Endothelial cell of umbilical vein (primary cell): ENCODE data around the gene DIDO1.
"Not testable (repeated sequence)": the region's sequence is repeated elsewhere in the genome, so short reads cannot be mapped to it uniquely, and the experiment has no call there.

Source experiments
- EZH2 ChIP-seq: IDR thresholded peaks from 2 replicates; pipeline ENCODE4 v1.6.1; 2012; ENCODE audit warnings: borderline replicate concordance, low read depth, mild to moderate bottlenecking, moderate library complexity, low read length, inconsistent platforms; ENCODE audit not compliant: severe bottlenecking
- FOS ChIP-seq: IDR thresholded peaks from 2 replicates; pipeline ENCODE4 v1.6.1; 2011; ENCODE audit warnings: mild to moderate bottlenecking, low read length, moderate library complexity, borderline replicate concordance; ENCODE audit not compliant: insufficient read depth
- MYC ChIP-seq: IDR thresholded peaks from one replicate; pipeline ENCODE4 v1.6.1; 2011; ENCODE audit warnings: mild to moderate bottlenecking, low read depth, low read length
- POLR2A ChIP-seq: IDR thresholded peaks from 2 replicates; pipeline ENCODE4 v1.6.1; 2012; ENCODE audit warnings: low read depth, mild to moderate bottlenecking, control low read depth, low read length
- POLR2AphosphoS5 ChIP-seq: IDR thresholded peaks from 2 replicates; pipeline ENCODE4 v1.6.1; 2012; ENCODE audit warnings: low read depth, mild to moderate bottlenecking, control low read depth, low read length, moderate library complexity; ENCODE audit not compliant: insufficient read depth
- TF ChIP-seq, protein P1 (sequence below), 2 donors: IDR thresholded peaks; 1 replicate in 1 of 2; 2 replicates in 1 of 2; pipeline ENCODE4 v1.5.1; 2011; ENCODE audit warnings: low read length in 2 of 2, mild to moderate bottlenecking in 2 of 2, moderate library complexity in 2 of 2, control low read depth in 1 of 2, inconsistent platforms in 1 of 2, low read depth in 1 of 2; ENCODE audit not compliant: insufficient read depth in 1 of 2; ENCODE audit errors: extremely low read depth in 1 of 2

- TF ChIP-seq, protein P1, sequence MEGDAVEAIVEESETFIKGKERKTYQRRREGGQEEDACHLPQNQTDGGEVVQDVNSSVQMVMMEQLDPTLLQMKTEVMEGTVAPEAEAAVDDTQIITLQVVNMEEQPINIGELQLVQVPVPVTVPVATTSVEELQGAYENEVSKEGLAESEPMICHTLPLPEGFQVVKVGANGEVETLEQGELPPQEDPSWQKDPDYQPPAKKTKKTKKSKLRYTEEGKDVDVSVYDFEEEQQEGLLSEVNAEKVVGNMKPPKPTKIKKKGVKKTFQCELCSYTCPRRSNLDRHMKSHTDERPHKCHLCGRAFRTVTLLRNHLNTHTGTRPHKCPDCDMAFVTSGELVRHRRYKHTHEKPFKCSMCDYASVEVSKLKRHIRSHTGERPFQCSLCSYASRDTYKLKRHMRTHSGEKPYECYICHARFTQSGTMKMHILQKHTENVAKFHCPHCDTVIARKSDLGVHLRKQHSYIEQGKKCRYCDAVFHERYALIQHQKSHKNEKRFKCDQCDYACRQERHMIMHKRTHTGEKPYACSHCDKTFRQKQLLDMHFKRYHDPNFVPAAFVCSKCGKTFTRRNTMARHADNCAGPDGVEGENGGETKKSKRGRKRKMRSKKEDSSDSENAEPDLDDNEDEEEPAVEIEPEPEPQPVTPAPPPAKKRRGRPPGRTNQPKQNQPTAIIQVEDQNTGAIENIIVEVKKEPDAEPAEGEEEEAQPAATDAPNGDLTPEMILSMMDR (IDR thresholded peaks at IDR 0.05; ENCODE audit: extremely low read depth in 1 of 2, insufficient read depth in 1 of 2, low read depth in 1 of 2, low read length in 2 of 2) = not testable (repeated sequence)
- not testable (repeated sequence) for TF ChIP-seq FOS, MYC, POLR2AphosphoS5, POLR2A, EZH2
Observed at GRCh38 chr20:62848917-62849316, 77.4 kb downstream of the DIDO1 start.
